IPS-18a (cell line): ENCODE data around the gene TMX4.
A peak's percentile ranks its signal among the peaks of the same experiment; 100 is the strongest.

Source experiments
- H3K27ac ChIP-seq: one replicate; pipeline ENCODE4 v1.5.1; 2013; ENCODE audit warnings: low read length
- H3K27me3 ChIP-seq: one replicate; pipeline ENCODE4 v1.6.1; 2013; ENCODE audit warnings: mild to moderate bottlenecking, low read length; ENCODE audit not compliant: control insufficient read depth, insufficient read depth
- H3K36me3 ChIP-seq: one replicate; pipeline ENCODE4 v1.6.1; 2013; ENCODE audit warnings: low read depth, low read length; ENCODE audit not compliant: control insufficient read depth
- H3K4me1 ChIP-seq: one replicate; pipeline ENCODE4 v1.6.1; 2013; ENCODE audit warnings: low read depth, low read length; ENCODE audit not compliant: control insufficient read depth
- H3K4me3 ChIP-seq: one replicate; pipeline ENCODE4 v1.5.1; 2013; ENCODE audit warnings: low read length
- H3K9ac ChIP-seq: one replicate; pipeline ENCODE4 v1.6.1; 2013; ENCODE audit warnings: mild to moderate bottlenecking, low read length, moderate library complexity
- H3K9me3 ChIP-seq: one replicate; pipeline ENCODE4 v1.6.1; 2013; ENCODE audit warnings: low read depth, low read length; ENCODE audit not compliant: control insufficient read depth

Gene TMX4, protein sequence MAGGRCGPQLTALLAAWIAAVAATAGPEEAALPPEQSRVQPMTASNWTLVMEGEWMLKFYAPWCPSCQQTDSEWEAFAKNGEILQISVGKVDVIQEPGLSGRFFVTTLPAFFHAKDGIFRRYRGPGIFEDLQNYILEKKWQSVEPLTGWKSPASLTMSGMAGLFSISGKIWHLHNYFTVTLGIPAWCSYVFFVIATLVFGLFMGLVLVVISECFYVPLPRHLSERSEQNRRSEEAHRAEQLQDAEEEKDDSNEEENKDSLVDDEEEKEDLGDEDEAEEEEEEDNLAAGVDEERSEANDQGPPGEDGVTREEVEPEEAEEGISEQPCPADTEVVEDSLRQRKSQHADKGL

DNA sequence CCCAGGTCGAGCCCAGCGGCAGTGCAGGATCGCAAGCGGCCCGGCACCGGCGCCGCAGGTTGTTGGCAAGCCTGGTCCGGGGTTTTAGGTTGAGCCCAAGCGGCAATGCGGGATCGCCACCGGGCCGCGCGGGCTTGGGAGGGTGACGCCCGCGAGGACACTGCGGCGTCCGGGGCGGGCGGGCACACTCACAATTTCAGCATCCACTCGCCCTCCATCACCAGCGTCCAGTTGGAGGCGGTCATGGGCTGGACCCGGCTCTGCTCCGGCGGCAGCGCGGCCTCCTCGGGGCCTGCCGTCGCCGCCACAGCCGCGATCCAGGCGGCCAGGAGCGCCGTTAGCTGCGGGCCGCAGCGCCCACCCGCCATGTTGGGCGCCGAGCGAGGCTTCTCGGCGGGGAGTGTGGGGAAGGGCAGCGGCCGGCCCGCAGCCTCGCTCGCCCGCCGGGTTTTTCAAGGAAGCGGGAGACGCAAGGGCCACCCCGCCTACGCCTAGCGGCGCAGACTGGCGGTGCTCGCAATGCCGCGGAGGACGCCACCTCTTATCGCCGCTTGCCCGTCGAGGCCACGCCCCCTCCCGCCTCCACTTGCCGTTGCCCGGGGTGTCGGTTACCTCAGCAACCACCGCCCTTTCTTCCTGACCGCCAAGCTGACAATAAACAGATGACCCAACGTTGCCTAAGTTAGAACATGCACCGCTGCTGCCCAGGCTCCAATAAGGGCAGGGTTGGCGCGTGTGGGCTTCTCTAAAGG is at the start of gene TMX4:
Gene TMX4, minus strand, starts transcription at position 516 of the 752 bp plus-strand sequence. Its CDS starts 148 bp downstream, at position 368.
- H3K9ac ChIP-seq = peak within 1 kb of the TSS; percentile 73
- peaks cover 4% of the 10 kb centered on the region for H3K4me1 ChIP-seq
- no peaks in the 10 kb centered on the region for H3K27me3 ChIP-seq
- peak within 1 kb of the TSS; percentile 84 for H3K27ac ChIP-seq
- H3K4me3 ChIP-seq = peak within 1 kb of the TSS; percentile 63
- no peaks in the 10 kb centered on the region for H3K9me3 ChIP-seq
- no peaks in the 10 kb centered on the region for H3K36me3 ChIP-seq

DNA sequence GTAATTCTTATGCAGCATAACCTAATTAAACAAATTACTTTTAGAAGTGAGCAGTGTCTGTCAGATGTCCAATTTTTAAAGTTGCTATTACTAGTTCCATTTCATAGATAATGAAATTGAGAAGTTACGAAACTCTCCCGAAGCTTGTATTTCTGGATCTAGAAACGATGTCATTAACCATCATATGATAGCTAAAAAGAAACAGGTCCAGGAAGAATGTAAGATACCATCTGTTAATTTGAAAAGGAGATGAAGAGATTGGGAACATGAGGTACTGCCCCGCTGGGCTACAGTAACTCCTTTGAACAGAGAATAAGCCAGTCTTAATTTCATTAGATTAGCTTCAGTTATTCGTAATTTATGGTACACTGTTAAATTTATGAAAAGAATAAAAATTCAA is 47.5 kb upstream of the TMX4 start:
- H3K9ac ChIP-seq = no peak overlapping the region

DNA sequence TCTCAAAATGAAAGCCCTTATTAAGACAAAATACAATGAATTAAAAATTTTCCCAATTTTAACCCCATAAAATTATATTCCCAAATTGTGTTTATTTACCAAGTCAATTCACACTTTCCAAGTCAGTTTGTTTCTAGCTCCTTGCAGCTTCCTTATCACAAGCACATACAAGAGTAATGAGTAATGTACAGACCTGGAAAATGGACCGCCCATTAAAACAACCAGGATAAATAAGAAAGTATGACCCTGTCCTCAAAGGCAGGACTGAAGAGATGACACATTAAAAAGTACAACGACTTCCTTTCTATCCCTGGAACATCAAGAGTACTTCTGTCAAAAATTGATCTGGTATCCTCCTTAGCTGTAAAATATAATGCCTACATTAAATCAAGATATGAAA is 47.1 kb upstream of the TMX4 start:
- Histone ChIP-seq H3K9ac (no peak overlapping the region), H3K36me3 (no peaks in the 10 kb centered on the region), H3K27me3 (no peaks in the 10 kb centered on the region), H3K4me3 (no peak overlapping the region), H3K27ac (no peak overlapping the region), H3K4me1 (no peaks in the 10 kb centered on the region), H3K9me3 (no peaks in the 10 kb centered on the region)

More for the DNA sequence above, 47.5 kb upstream of the TMX4 start:
- Histone ChIP-seq H3K27me3 (no peaks in the 10 kb centered on the region), H3K4me3 (no peak overlapping the region), H3K36me3 (no peaks in the 10 kb centered on the region), H3K27ac (no peak overlapping the region), H3K4me1 (no peaks in the 10 kb centered on the region), H3K9me3 (no peaks in the 10 kb centered on the region)

DNA sequence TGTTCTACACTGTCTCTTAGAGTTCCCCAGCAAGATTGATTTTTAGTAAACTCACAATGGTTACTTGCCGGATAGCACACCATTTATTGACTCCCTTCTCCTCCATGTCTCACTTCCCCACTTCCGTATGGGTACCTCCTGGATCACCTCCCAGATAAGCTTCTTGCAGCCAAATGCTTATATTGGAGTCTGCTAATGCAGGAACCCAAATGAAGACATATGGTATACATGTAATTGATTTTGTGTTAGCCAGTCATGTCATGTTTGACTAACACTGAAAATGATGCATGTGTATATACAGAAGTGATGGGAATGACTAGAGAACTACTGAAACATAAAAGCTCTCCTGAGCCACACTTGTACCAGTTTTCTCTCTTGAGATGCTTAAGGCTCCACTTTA is 46.1 kb upstream of the TMX4 start:
- Histone ChIP-seq H3K27me3 (no peaks in the 10 kb centered on the region), H3K9ac (no peak overlapping the region), H3K9me3 (no peaks in the 10 kb centered on the region), H3K4me1 (no peaks in the 10 kb centered on the region), H3K4me3 (no peak overlapping the region), H3K27ac (no peak overlapping the region), H3K36me3 (no peaks in the 10 kb centered on the region)

DNA sequence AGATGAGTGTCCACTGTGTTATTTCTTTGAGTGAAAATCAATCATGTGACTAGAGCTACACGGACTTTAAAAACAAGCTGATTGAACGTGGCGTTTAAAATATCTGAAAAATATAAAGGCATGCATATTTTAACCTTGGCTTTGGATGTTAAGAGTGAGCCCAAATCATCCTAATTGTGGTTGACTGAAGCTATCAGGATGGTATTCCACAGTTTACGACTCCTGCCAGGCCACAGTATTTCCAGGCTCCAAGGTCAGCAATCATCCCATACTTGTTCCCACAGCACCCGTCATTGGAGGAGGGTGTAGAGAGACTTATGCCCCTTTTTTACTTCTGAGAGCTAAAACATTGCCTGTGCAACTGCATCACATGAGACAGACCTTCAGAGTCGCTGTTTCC is 43.2 kb upstream of the TMX4 start:
- no peak overlapping the region for H3K9ac ChIP-seq
- no peaks in the 10 kb centered on the region for H3K36me3 ChIP-seq
- H3K4me1 ChIP-seq = no peaks in the 10 kb centered on the region
- H3K27me3 ChIP-seq = no peaks in the 10 kb centered on the region
- no peak overlapping the region for H3K27ac ChIP-seq
- H3K9me3 ChIP-seq = no peaks in the 10 kb centered on the region
- H3K4me3 ChIP-seq = no peak overlapping the region

DNA sequence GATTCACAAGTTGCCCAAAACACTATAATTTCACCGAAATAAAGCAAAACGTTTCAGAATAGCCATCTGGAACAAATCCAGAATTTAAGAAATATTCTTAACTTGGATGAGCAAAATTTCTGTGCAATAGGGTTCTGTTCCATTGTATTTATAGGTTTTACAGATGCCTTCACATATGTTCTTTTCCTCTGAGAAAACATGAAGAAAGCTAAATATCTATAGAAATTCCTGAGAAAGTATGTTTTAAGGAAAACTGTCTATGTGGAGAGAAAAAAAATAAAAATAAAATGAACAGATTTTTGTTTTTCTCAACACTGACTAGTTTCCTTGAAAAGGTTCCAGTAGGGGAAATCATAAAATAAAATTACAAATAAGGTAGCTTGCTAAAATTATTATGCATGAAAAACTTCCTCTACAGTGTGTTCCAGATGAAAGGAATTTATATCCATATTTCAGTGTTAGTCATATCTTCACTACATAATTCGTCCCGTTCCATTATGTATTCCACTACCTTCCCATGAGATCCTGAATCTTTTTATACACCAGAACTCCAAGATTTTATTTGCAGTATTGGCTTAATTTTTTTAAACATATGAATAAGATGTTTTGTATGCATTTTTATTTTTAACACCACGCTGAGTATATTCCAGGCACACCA is 42.4 kb upstream of the TMX4 start:
- no peaks in the 10 kb centered on the region for H3K4me1 ChIP-seq
- no peak overlapping the region for H3K9ac ChIP-seq
- no peaks in the 10 kb centered on the region for H3K27me3 ChIP-seq
- no peaks in the 10 kb centered on the region for H3K9me3 ChIP-seq
- H3K36me3 ChIP-seq = no peaks in the 10 kb centered on the region
- no peak overlapping the region for H3K4me3 ChIP-seq
- no peak overlapping the region for H3K27ac ChIP-seq

DNA sequence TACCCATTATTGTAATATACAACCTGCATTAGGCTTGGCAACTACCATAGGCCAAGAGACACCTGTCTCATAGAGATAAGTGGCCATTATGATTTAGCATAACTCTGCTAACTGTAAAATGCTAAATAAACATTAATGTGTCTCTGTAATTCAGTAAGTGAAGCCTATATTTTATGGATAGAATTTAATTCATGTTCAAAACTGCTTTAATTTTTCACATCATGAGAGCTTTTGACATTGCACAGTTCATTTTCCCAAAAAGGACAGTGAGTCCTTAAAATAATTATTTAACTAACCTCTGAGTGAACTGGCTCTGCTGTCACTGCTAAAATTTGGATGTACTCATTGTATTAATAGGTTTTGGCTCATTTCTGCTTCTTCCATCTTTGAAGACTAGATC is 41.4 kb upstream of the TMX4 start:
- Histone ChIP-seq H3K9ac (no peak overlapping the region), H3K27ac (no peak overlapping the region)

DNA sequence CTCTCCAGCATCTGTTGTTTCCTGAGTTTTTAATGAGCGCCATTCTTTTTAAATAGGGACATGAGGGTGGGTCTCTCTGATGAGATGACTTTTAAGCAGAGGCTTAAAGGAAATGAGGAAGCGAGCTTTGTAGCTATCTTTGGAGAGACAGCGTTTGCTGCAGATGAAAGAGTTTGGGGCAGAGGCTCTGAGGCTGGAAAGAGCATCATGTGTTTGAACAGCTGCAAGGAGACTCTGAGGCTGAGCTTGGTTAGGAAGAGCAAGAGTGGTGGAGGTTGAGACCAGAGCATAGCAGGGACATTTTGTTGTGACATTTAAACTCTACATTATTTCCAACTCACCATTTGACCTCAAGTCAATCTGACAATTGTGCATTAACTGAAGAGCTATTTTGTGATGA is 38.3 kb upstream of the TMX4 start:
- Histone ChIP-seq H3K4me1 (no peaks in the 10 kb centered on the region), H3K27me3 (no peaks in the 10 kb centered on the region), H3K9ac (no peak overlapping the region), H3K27ac (no peak overlapping the region), H3K9me3 (no peaks in the 10 kb centered on the region), H3K4me3 (no peak overlapping the region), H3K36me3 (no peaks in the 10 kb centered on the region)

More for the DNA sequence above, 41.4 kb upstream of the TMX4 start:
- H3K4me3 ChIP-seq = no peak overlapping the region
- no peaks in the 10 kb centered on the region for H3K9me3 ChIP-seq
- H3K36me3 ChIP-seq = no peaks in the 10 kb centered on the region
- H3K27me3 ChIP-seq = no peaks in the 10 kb centered on the region
- H3K4me1 ChIP-seq = no peaks in the 10 kb centered on the region

DNA sequence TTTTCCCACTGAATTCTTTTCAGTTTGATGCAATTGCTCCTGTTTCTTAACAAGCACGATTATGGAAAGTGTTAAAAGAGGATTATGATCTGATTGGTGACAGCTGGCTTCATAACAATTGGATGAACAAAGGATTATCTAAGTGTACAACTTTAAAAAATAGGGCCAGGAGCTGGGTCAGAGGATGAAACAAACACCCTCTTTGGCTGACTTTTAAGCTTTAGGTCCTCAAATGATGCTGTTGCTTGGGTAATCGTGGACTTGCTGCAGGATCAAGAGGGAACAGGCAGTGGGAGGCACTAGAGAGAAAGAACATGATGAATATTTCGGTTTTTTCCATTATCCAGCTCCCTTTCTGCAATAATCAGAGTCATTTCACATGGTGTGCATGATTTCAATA is 35.5 kb upstream of the TMX4 start:
- Histone ChIP-seq H3K27me3 (no peaks in the 10 kb centered on the region), H3K9ac (no peak overlapping the region), H3K4me1 (no peaks in the 10 kb centered on the region), H3K36me3 (no peaks in the 10 kb centered on the region), H3K9me3 (no peaks in the 10 kb centered on the region), H3K27ac (no peak overlapping the region), H3K4me3 (no peak overlapping the region)

DNA sequence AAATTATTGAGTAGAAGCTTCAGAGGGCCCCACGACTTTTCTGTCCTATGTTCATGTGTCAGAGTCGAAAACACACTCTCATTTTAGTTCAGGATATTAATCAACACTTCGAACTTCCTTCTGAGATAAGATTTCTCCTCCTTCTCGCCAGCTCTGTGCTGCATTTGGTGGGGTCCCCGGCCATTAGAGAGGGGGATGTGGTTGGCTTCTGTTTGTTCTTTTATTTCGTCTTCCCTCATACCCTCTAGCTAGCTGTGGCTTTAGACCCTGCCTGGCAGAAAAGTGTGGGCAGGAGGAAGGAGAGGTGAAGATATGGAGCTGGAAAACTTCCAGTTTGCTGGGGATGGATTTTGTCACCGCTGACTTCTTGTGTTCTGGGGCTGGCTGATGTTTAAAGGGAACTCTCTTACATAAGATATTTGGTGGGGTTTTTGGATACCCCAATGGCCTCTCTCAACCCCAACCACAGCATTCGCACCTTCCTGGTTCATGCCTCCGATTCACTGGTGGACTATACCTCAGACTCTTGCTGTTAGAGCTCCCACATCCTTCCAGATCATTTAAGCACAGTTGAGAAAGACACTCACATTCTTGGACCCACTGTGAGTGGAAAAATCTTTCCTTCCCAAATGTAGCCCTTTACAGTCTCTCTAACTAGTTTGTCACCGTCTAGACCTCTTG is 30.7 kb upstream of the TMX4 start:
- no peaks in the 10 kb centered on the region for H3K36me3 ChIP-seq
- no peaks in the 10 kb centered on the region for H3K4me1 ChIP-seq
- H3K9ac ChIP-seq = no peak overlapping the region
- H3K27ac ChIP-seq = no peak overlapping the region
- H3K9me3 ChIP-seq = no peaks in the 10 kb centered on the region
- no peaks in the 10 kb centered on the region for H3K27me3 ChIP-seq
- no peak overlapping the region for H3K4me3 ChIP-seq

DNA sequence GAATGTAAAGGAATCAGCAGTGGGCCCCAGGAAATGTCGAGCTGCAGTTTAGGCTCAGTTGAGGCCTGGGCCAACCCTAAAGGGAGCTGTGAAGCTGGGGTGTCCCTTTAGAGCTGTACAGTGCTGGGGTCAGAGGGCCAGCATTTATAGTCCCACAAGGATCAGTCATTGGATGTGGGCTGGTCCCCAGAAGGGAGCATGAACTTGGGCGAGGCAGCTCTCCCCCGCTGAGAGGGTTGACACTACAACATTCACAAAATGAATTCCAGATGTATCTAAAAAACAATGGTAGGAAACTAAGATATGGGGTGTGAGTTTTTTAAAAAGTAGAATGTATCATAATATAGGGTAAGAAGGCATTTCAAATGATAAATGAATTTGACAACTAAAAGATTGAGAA is 29.7 kb upstream of the TMX4 start:
- no peaks in the 10 kb centered on the region for H3K27me3 ChIP-seq
- no peaks in the 10 kb centered on the region for H3K9me3 ChIP-seq
- no peak overlapping the region for H3K9ac ChIP-seq
- no peak overlapping the region for H3K4me3 ChIP-seq
- H3K36me3 ChIP-seq = no peaks in the 10 kb centered on the region
- H3K27ac ChIP-seq = no peak overlapping the region
- no peaks in the 10 kb centered on the region for H3K4me1 ChIP-seq
